NCI-H446 treated with DMSO at 0.1 percent for 48 hours (cell line): Measurements from ENCODE around the gene SHISA2.
"Not testable (repeated sequence)": the region's sequence is repeated elsewhere in the genome, so short reads cannot be mapped to it uniquely, and the experiment has no call there.

Experiments
- DNase-seq: peaks from one replicate; lab custom pipeline; 2025; lab: John Stamatoyannopoulos, UW

The SHISA2 gene

DNA sequence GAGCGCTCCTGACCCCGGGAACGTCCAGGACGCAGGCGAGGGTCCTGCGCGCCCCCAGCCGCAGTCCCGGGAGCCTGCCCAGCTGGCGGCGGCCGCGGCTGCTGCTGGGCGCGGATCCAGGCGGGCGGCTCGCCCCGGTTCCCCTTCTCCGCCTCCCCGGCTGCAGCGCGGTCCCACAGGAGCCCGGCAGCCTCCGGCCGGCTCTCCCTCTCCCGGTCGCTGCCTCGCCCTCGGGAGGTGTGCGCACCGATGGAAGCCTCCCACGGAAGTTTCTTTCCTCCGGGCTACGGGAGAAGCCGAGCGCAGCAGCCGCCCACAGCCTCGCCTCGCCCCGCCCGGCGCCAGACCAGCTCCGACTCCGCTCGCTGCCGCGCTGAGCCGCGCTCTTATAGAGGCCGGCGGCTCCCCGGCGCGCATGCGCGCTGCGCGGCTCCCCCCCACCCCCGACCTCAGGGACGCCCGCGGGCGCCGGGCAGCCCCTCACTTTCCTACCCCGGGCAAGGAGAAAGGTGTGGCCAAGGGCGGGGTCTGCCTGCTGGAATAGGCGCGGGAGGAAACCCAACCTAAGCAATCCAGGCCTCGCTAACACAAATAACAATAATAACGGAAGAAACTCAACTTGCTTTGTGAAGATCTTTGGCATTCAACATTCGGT is at the start of gene SHISA2:
Gene SHISA2, minus strand, starts transcription at position 360 of the 655 bp plus-strand sequence. CDS start 1,041 bp downstream, outside the sequence.
- no peak for DNase-seq

DNA sequence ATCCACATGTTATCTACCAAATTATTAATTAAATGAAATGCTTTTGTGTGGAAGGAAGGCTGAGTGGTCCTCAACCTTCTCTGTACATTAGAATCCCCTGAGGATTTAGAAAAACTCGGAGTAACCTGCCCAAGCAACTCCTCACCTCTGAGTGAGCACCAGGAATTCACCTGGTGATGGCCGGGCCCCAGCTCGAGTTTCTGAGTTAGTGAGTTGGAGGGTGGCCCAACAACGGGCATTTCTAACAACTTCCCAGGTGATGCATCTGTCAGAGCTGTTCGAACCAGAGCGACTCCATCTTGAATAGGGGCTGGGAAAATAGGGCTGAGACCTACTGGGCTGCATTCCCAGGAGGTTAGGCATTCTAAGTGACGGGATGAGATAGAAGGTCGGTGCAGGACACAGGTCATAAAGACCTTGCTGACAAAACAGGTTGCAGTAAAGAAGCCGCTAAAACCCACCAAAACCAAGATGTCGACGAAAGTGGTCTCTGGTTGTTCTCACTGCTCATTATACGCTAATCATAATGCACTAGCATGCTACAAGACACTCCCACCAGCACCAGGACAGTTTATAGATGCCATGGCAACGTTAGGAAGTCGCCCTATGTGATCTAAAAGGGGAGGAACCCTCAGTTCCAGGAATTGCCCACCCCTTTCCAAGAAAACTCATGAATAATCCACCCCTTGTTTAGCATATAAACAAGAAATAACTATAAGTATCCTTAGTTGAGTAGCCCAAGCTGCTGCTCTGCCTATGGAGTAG is 44.2 kb upstream of the SHISA2 start:
- no peak for DNase-seq

DNA sequence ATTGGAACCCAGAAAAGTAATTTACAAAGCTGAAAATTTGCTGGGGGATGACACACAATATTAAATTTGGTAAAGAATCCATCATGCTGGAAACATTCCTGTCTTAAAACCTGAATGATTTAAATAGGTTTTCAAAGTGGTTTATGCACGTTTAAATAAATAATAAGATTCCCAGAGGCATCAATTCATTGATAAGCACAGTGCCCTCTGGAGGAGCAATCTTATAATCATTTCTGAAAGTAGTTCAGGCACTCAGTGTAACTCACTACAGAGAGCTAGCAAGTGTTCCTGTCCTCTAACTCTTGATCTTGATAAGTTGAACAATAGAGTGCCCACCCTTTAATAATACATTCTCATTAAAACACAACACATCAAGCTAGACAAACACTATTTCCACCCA is 43.5 kb upstream of the SHISA2 start:
- DNase-seq, result no peak

DNA sequence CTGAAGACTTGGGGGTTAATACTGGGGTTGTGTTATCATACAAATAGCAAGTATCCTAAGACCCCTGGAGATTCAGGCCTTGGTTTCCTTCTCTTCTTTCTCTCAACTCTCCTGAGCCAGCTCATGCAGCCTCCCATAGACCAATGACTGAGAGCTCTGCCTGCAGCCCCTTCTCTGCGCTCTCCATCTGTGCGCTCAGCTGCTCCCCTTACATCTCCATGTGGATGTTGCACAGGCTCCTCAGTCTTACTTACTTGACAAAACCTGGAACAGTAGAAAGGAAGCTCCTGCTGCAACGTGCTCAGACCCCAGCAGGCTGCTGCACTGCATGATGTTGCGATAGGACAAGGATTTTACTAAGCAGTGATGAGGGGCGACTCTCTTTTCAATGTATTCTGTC is 25.0 kb upstream of the SHISA2 start:
- DNase-seq, result not testable (repeated sequence)

DNA sequence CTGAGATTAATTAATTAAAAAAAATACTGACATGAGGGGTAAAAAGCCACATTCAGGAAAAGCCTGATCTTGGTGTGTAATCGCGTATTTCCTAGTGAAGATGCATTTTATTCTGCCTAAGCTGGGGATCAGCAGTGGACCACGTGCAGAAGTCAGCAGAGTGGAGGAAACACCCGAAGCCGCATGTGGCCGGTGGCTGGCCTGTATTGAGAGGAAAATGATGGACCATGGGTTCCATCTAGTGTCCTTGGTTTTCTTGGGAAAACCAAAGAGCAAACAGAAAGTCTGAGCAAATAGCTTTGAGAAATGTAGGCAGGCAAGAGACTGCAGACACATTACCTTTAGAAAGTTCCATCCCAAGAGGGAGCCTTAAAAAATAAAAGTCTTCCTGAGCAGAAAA is 23.7 kb upstream of the SHISA2 start:
- DNase-seq, result no peak

DNA sequence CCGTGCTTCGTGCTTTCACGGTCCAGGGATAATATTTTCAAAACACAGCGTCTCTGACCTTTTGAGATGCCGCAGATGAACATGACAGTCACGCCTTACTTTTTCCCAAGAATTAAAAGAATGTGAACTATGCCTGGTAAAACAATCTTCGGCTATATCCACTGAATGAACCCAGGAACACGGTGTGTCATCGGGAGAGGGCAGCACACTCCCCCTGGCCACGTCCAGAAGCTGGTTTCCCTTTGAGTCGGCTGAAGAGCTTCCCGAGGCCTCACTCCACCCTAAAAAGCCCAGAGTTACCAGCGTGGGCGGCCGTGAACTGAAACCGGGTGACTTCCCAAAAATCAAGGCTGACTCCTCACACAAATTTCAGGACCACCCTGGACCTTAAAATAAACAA is 22.9 kb upstream of the SHISA2 start:
- no peak for DNase-seq

DNA sequence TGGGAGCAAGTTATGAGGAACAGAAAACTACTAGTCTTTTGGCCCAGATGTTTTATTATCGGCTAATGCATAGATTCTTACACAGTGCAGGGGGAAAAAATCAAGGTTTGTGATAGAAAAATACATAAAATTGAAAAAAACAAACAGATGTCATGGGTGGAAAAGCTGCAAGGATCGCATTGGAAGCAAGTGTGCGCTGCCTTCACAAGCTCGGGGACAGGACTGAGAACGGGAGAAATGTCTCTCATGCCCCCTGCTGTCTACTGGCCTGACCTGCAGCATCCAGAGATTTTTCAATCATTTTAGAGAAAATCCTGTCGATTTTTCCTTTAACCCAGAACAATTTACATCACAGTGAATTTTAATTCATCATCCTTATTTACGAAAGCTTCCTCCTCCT is 20.5 kb upstream of the SHISA2 start:
- DNase-seq, result not testable (repeated sequence)

DNA sequence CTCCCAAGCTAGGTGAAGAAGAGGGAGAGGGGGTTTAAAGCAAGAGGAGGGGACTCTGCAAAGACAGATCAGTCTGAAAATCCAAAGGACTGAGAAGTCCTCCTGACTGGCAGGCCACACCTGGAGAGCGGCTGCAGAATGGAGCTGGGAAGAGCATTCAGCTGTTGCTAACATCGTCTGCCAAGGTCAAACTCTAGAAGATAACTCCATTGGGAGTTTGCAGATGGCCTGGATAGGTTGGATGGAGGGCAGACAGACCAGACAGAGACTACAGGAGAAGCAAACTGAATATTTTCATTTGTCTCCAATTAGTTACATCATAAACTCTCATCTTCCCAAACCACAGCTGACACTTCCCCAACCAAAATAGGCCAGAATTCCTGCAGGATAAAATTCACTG is 19.9 kb upstream of the SHISA2 start:
- no peak for DNase-seq

DNA sequence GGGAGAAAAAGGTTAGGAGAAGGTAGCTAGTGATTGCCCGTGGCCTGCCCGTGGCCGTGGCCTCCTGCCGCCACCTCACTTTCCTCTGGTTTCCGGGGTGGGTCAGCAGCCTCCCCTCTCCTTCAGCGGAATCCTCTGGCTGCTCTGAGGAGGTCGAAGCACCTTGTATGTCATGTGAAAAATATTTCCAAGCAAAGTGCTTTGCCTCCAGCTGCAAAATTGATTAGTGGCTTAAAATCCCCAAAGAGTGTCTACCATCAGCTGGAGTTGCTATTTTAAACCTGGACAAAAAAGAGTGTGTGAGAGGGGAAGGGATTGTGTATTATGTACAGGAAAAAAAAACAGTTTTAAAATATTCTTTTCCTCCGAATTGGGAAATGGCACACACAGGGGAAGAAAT is 17.8 kb upstream of the SHISA2 start:
- DNase-seq, result not testable (repeated sequence)

DNA sequence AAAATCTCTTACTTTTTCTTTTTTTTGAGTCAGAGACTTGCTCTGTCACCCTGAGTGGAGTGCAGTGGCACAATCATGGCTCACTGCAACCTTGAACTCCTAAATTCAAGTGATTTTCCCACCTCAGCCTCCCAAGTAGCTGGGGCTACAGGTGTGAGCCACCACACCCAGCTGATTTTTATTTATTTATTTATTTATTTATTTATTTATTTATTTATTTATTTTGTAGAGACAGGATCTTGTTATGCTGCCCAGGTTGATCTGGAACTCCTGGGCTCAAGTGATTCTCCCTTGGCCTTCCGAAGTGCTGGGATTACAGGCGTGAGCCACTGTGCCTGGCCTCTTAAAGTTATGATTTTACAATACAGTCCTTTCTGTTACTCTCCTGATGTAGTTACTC is 16.6 kb upstream of the SHISA2 start:
- not testable (repeated sequence) for DNase-seq

DNA sequence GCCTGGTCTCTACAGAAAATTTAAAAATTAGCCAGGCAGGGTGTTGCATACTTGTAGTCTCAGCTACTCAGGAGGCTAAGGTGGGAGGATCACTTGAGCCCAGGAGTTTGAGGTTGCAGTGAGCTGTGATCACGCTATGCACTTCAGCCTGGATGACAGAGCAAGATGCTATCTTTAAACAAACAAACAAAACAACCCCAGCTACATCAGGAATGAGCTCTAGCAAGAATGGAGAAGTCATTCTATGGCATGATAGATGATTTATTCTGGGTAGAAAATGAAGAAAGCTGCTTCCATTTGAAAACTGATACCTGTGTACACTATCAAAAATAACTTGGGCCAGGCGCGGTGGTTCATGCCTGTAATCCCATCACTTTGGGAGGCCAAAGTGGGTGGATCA is 15.8 kb upstream of the SHISA2 start:
- no peak for DNase-seq

DNA sequence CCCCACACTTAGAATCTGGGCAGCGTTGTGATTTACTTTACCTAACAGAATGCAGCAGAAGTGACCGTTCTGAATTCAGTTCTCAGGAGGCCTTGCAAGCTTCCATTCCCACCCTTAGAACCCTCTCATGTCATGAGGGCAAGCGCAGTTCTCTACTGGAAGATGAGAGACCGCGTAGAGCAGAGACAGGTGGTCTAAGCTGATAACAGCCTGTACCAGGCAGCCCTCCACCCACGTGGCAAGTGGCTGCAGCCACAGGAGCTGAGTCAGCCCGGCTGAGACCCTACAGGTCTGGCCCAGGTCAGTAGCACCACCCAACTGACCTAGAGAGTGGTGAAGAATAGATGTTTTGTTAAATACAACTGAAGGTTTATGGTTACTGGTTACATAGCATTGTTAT is 14.7 kb upstream of the SHISA2 start:
- not testable (repeated sequence) for DNase-seq

DNA sequence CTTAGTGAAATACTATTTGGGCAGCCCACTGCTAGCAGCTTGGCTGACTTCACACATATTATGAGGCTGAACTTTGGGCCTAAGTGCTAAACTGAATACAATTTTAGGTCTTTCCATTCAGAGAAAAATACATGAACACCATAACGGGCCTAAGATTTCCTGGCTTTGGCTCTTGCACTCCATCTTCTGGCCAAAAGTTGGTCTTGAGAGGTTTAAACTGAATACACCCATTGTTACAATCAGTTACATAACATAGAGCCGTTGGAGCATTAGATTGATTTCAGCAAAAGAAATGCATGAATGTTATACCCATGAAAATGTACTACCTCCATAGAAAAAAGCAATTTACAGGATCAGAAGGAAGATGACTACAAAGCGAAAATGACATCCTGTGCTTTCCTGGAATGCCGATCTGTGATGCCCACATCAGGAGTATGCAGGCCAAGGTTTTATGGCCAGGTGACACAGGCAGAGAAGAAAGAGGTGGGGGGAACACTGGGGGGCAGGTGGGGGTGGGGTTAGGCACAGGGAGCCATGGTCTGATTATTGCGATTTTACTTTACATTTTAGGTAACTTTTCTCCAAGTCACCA is 11.1 kb upstream of the SHISA2 start:
- no peak for DNase-seq

DNA sequence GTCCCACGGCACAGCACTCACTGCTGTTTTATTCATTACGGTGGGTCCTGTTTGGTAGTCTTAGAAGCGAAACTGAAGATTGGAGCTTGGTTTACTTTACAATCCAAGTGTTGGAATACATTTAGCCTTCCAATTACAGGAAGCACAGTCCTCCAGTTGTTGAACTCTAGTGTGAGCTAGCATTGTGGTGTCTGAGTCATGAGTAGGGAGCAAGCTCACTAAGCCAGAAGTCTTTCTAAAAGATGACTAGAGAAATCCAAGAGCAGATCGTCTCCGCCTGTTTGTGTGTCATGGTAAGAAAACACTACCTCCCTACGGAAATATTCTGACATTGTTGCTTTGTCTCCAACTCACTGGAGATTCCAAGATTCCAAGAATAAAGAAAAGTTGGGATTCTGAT is 10.1 kb upstream of the SHISA2 start:
- no peak for DNase-seq

DNA sequence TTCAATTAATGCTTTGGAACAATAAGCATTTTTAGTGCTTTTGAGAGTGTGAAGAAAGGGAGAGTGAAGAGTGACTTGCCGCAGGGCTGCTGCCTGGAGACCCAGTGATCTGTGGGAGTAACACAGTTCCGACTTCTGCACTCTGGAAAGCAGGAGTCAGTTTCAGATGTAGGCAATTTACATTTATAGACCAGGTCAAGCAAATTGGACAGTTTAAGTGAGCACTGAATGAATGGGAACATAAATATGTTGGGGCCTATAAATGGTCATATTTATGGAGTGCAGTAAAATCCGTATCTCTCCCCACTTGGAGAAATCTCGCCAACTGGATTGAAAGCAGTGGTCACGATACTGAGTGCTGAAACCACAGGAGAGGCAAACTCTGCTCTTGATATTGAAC is 9.4 kb upstream of the SHISA2 start:
- DNase-seq, result no peak

DNA sequence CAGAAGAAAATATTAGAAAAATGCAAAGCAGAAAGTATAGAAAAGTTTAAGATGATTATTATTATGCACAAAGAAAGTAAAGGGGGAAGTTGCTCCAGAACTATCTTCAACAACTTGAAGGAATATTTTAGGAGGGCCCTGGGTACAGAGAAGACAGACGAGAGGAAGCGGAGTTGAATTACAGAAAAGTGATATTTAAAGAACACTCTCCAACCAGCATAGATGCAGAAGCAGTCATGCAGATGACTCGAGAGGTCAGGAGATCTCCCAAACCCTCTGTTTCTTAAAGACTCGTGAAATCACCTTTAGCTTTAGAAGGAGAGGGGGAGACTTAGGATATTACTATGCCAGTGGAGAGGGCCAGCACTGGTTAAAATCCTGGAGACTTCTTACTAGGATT is 8.5 kb upstream of the SHISA2 start:
- no peak for DNase-seq

DNA sequence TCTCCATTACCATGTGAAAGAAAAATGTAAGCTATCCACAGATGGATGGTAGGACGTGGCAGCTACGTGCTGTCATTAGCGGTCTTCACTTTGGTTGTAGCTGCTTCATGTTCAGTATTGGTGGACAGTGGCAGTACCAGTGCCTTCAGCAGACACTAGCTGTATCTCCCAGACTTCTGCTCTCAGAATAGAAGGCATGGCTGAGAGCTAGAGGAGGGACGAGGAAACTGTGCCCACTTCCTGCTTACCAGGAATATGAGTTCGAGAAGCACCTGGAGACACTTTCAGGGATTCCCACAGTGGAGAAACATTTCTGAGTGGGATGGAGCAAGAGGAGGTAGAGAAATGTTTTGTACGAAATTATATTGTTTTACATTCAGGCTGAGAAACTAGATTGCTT is 6.9 kb upstream of the SHISA2 start:
- no peak for DNase-seq

DNA sequence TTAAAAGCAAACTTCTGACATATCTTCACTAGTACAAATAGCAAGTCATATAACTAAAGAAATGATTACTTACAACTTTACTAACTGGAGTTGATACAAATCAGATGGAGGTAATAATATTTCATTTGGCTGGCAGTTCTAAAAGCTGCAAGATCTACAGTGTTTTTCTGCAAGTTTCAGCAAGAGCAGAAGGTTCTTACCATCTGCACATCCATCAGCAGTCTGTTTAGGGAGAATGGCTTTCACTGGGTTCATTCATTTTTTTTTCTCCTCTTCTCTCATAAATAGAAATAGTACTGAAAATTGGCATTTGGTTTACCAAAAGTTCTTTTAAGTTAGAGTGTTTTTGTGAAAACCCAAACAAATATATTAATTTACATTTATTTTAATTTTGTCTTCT is 3.1 kb upstream of the SHISA2 start:
- DNase-seq, result no peak

DNA sequence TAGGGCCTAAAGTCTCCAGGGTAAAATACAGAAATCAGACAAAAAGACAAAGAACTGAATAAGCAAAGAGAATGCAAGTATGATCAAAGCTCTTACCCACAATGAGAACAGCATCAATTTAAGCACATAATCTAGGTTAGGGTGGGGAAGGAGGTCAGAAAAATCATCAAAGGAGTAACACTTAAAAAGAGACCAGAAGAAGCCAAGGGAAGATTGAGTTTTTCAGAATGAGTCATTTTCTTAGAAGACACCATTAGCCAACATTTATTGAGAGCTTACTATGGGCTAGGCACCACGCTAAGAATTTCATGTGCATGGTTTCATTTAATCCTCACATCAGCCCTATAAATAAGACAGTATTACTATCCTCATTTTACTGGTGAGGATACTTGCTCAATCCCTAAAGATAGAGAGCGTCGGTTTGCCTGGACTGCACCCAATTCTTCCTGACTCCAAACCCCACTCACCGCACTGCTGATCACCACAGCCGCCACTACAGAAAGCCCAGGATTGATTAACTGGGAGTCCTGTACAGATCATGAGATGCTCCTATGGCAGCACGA is 1.7 kb upstream of the SHISA2 start:
- DNase-seq, result no peak

DNA sequence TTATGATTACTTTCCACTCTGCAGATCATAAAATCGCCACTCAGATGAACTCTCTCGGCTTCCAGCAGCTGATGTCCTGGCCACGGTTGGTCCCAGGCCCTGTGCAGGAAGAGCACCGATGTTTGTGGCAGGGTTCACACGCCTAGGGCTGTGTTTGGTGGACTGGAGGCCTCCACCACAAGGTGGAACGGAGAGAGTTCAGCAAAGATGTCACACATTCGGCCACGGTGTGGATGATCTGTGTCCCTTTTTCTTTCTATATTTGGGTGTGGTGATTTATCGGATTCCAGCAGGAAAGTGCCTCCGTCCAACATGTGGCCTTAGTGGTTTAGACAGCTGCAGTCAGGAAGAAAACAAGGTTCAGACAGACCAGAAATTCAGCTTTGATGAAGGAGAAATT is 521 bp upstream of the SHISA2 start:
- DNase-seq, result no peak

DNA sequence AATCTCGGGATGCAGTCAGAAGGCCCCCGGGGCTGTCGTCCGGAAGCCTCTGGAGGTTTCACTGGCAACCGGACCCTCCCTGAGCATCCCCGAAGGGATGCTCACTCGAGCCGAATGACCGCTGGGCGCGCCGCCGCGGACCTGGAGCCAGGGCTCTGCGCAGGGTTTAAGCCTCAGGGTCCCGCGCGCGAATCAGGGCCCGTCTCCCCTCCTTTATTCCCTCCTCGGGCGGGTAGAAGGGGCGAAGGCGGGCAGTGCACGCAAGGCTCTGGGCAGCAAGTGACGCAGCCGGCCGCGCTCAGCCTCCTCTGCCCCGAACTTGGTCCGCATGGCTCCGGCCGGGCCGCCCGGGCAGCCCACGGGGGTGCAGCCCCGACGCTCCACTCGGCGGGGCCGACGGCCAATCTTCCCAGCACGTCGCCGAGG is 572 bp downstream of the SHISA2 start:
- no peak for DNase-seq

DNA sequence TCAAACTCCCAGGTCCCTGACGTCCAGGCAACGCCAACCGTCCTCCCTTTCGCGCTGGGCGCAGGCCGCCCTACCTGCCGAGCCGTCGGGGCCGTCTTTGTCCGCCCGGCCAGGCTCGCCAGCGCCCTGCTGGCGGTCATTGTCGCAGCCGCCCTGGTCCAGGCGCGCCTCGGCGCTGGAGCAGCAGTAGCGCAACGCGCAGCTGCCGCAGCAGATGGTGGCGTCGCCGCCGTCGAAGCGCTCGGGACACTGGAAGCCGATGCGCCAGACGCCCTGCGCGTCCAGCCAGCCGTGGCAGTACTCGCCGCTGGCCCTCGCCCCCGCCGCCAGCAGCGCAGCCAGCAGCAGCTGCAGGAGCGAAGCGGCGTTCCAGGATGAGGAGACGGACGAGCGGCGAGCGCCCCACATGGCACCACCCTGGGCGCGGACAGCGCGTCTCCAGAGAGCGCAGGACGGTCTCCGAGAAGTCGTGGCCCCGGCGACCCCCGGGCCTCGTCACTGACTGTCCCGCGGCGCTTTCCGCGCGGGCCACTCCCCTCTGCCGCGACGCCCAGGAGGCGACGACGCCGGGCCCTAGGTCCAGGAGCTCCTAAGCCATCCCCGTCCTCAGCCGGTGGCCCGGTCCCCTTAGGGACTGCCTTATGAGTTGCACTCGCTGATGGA is 1.1 kb downstream of the SHISA2 start:
- DNase-seq, result no peak

DNA sequence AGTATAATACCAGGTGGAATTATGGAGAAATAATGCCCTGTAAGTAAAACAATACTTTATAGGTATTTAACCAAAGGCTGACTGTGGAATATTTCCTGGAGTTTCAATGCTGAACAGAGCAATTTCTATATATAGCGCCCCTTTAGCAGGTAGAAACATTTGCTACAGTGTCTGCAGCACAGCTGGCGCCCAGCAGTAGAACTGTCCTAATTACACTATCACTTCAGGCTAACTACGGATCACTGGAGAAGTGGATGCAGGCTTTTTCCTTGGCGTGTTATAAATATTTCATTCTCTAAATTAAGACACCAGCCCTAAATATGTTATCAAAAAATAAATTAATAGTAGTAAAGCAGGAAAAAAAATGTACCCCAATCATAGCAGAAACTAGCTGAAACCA is 3.1 kb downstream of the SHISA2 start:
- DNase-seq, result no peak
